Fibroblast of peridontal ligament (primary cell): ENCODE data around the gene LAMC1.

Experiments used
- DNase-seq: peaks from one replicate; pipeline ENCODE4 v3.0.0-alpha.2; 2010; ENCODE audit errors: extremely low read depth

Gene LAMC1

GRCh38 chr1:183023146-183023600 lies at the start of gene LAMC1:
Gene LAMC1, plus strand, starts transcription at chr1:183023420. Its CDS starts 297 bp downstream, at chr1:183023717.
- DNase-seq: peak; percentile 70

GRCh38 chr1:182974506-182975191 lies 48.6 kb upstream of the LAMC1 start:
- peak; percentile 25 for DNase-seq

- DNase-seq: no peak
These were observed 45.7 kb upstream of the LAMC1 start for GRCh38 chr1:182977480-182977879.

- no peak for DNase-seq
These were observed 44.9 kb upstream of the LAMC1 start for GRCh38 chr1:182978151-182978853.

GRCh38 chr1:182984138-182984537 lies 39.1 kb upstream of the LAMC1 start:
- no peak for DNase-seq

GRCh38 chr1:182984621-182985020 lies 38.6 kb upstream of the LAMC1 start:
- no peak for DNase-seq

GRCh38 chr1:182985876-182986275 lies 37.3 kb upstream of the LAMC1 start:
- DNase-seq: no peak

GRCh38 chr1:182990413-182991144 lies 32.6 kb upstream of the LAMC1 start:
- peak; percentile 57 for DNase-seq

- no peak for DNase-seq
These were observed 29.5 kb upstream of the LAMC1 start for GRCh38 chr1:182993746-182994145.

GRCh38 chr1:182995894-182996293 lies 27.3 kb upstream of the LAMC1 start:
- DNase-seq: peak; percentile 14

GRCh38 chr1:182996816-182997215 lies 26.4 kb upstream of the LAMC1 start:
- DNase-seq: no peak

GRCh38 chr1:182998482-182998881 lies 24.7 kb upstream of the LAMC1 start:
- DNase-seq: no peak

- DNase-seq: peak; percentile 42
These were observed 22.9 kb upstream of the LAMC1 start for GRCh38 chr1:183000167-183000962.

GRCh38 chr1:183002267-183002666 lies 21.0 kb upstream of the LAMC1 start:
- no peak for DNase-seq

GRCh38 chr1:183002797-183003196 lies 20.4 kb upstream of the LAMC1 start:
- DNase-seq: peak; percentile 51

- DNase-seq: peak; percentile 76
These were observed 20.0 kb upstream of the LAMC1 start for GRCh38 chr1:183003203-183003602.

- DNase-seq: no peak
These were observed 19.1 kb upstream of the LAMC1 start for GRCh38 chr1:183004141-183004540.

- DNase-seq: no peak
These were observed 11.4 kb upstream of the LAMC1 start for GRCh38 chr1:183011859-183012258.

GRCh38 chr1:183012301-183012994 lies 10.8 kb upstream of the LAMC1 start:
- no peak for DNase-seq

GRCh38 chr1:183019139-183019740 lies 4.0 kb upstream of the LAMC1 start:
- DNase-seq: no peak

- peak; percentile 67 for DNase-seq
These were observed 3.4 kb upstream of the LAMC1 start for GRCh38 chr1:183019860-183020259.
